Heart left ventricle (tissue), 13 donors: ENCODE data around the gene DNM1L.

Experiments used
- CTCF ChIP-seq, 12 donors: fragments of 200-600 bp; sonication (generic) in 4 of 12; IDR thresholded peaks; one replicate each; pipeline versions ENCODE4 v1.5.0 to v1.8.0; 2018 to 2022; ENCODE audit warnings: antibody characterized with exemption in 12 of 12, mild to moderate bottlenecking in 5 of 12
- POLR2A ChIP-seq, 2 donors: fragments of 450-650 bp; IDR thresholded peaks; one replicate each; pipeline ENCODE4 v1.6.1; 2017; ENCODE audit warnings: antibody characterized with exemption in 2 of 2, mild to moderate bottlenecking in 2 of 2, moderate library complexity in 2 of 2
- donor health status: ischemic (EF 13 %, LVEDD 7.1; RV severe dilation, severe dysfunction).
- donor health status: DM: no; HTN: yes; CAD: no.
- donor health status: DM: no; HTN: no; CAD: no.
- donor health status: ischemic (EF 25% LVEDD 6.9; RV normal size, moderate dysfunction).
- donor health status: ischemic (EF 25% LVEDD 5.7; RV mildly dilated, moderate dysfunction).
- donor health status: ischemic (EF 35%, LVEDD 5.7; RV mildly dilated, moderate dysfunction).
- donor health status: nonischemic (EF 11% LVEDD 7.7; RV severe dilation, severe dysfunction).
- donor health status: DM: yes; HTN: yes; CAD: no.
- donor health status: PGD.
- donor health status: ischemic (EF 29% LVEDD 5.4; RV normal size, mild dysfunction).
- donor health status: nonischemic (EF 23%, LVEDD 6.1; RV moderate dilation, normal function).

- TF ChIP-seq CTCF (IDR thresholded peaks at IDR 0.05) (no peak), POLR2A (IDR thresholded peaks at IDR 0.05) (no peak)
Observed at GRCh38 chr12:32788405-32788804, 109.3 kb downstream of the DNM1L start.
